Uterus (tissue), 4 donors: ENCODE results near the gene ALPG. TPM values are rescaled to one million over a fixed set of nuclear protein-coding genes. Genes with fewer than 3 reads are reported as not detected.
"Not testable (repeated sequence)": the region's sequence is repeated elsewhere in the genome, so short reads cannot be mapped to it uniquely, and the experiment has no call there.

Experiments
- DNase-seq, 2 donors: peaks; one replicate each; pipeline ENCODE4 v3.0.0-alpha.2; 2019 to 2020
- H3K27ac ChIP-seq, 2 donors: fragments of 200-600 bp; sonication (generic); 1 replicate in 1 of 2; 2 replicates in 1 of 2; pipeline ENCODE4 v1.5.1; 2016 to 2018
- H3K27me3 ChIP-seq, 2 donors: fragments of 200-600 bp; sonication (generic); one replicate each; pipeline ENCODE4 v1.5.1; 2018 to 2019; ENCODE audit warnings: control low read depth in 1 of 2
- H3K36me3 ChIP-seq, 2 donors: fragments of 200-600 bp; sonication (generic); one replicate each; pipeline ENCODE4 v1.5.1; 2019; ENCODE audit warnings: control low read depth in 1 of 2
- H3K4me1 ChIP-seq, 2 donors: fragments of 200-600 bp; sonication (generic); one replicate each; pipeline ENCODE4 v1.5.1; 2018 to 2019; ENCODE audit warnings: control low read depth in 1 of 2
- H3K4me3 ChIP-seq, 2 donors: fragments of 200-600 bp; sonication (generic); 1 replicate in 1 of 2; 2 replicates in 1 of 2; pipeline ENCODE4 v1.5.1; 2018 to 2019; ENCODE audit warnings: mild to moderate bottlenecking in 1 of 2
- H3K9me3 ChIP-seq, 2 donors: fragments of 200-600 bp; sonication (generic); one replicate each; pipeline ENCODE4 v1.5.1; 2019; ENCODE audit warnings: control low read depth in 1 of 2
- POLR2A ChIP-seq, 2 donors: fragments of 450-650 bp; IDR thresholded peaks; one replicate each; pipeline ENCODE4 v1.6.1; 2016; ENCODE audit warnings: antibody characterized with exemption in 2 of 2, mild to moderate bottlenecking in 1 of 2, moderate library complexity in 1 of 2
- intact Hi-C: fragments of 100-400 bp; cut with DNase I; formaldehyde crosslinking; loops from one replicate; pipeline ENCODE4 v1.15.1; 2023; ENCODE audit warnings: low total_unique reads
- total RNA-seq, 4 donors: library from RNA; depleted of rRNA in 3 of 4; stranded (reverse); fragments of >200 nt in 3 of 4; gene quantifications; one replicate each; pipeline versions ENCODE4 v1.1.0 to v1.2.4, GENCODE V29; 2014 to 2023
- TF ChIP-seq, protein P1 (sequence below), 4 experiments: fragments of 200-600 bp in 2 of 4; fragments of 450-650 bp in 2 of 4; sonication (generic) in 2 of 4; IDR thresholded peaks; one replicate each; pipeline ENCODE4 v1.5.1; 2016 to 2019; ENCODE audit warnings: antibody characterized with exemption in 4 of 4, mild to moderate bottlenecking in 2 of 4, moderate library complexity in 1 of 4
- donor health status: DM: yes; HTN: yes; CAD: no.

ALPG gene
- total RNA-seq, 4 donors from 2014 or later: not detected

DNA sequence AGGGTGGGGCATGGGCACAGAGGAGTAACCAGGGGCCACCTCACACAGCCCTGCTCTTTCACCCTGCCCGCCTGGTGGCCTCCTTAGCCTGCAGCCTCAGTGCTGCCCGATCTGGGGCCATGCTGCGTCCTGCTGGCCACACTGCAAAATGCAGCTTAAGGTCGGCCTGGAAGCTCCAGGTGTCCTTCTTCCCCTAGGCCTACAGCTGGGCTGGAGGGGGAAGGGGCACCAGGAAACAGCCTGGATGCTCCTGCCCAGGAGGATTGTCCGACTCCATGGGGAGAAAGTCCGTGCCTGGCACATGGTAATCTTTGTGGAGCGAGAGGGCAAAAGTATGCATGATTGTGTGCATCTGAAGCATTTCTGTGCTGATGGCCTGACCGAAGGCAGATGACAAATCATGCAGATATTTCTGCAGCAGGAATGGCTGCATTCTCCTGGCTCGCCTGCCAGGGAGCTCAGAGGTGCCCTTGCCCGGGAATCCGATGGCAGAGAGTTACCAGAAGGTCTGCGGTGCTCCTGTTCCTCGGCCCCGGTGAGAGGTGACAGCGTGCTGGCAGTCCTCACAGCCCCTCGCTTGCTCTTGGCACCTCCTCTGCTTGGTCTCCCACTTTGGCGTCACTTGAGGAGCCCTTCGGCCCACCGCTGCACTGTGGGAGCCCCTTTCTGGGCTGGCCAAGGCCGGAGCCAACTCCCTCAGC lies 40.9 kb upstream of the ALPG start:
- DNase-seq: no peak
- Histone ChIP-seq H3K9me3 (no peaks in the 10 kb centered on the region), H3K36me3 (no peaks in the 10 kb centered on the region), H3K27ac (no peak overlapping the region), H3K27me3 (no peaks in the 10 kb centered on the region), H3K4me1 (no peaks in the 10 kb centered on the region), H3K4me3 (no peak overlapping the region)
- TF ChIP-seq POLR2A (IDR thresholded peaks at IDR 0.05): no peak
- TF ChIP-seq, protein P1, sequence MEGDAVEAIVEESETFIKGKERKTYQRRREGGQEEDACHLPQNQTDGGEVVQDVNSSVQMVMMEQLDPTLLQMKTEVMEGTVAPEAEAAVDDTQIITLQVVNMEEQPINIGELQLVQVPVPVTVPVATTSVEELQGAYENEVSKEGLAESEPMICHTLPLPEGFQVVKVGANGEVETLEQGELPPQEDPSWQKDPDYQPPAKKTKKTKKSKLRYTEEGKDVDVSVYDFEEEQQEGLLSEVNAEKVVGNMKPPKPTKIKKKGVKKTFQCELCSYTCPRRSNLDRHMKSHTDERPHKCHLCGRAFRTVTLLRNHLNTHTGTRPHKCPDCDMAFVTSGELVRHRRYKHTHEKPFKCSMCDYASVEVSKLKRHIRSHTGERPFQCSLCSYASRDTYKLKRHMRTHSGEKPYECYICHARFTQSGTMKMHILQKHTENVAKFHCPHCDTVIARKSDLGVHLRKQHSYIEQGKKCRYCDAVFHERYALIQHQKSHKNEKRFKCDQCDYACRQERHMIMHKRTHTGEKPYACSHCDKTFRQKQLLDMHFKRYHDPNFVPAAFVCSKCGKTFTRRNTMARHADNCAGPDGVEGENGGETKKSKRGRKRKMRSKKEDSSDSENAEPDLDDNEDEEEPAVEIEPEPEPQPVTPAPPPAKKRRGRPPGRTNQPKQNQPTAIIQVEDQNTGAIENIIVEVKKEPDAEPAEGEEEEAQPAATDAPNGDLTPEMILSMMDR (IDR thresholded peaks at IDR 0.05): peak in 1 of 4 experiments; percentile 28
- intact Hi-C loops: no loop called here

DNA sequence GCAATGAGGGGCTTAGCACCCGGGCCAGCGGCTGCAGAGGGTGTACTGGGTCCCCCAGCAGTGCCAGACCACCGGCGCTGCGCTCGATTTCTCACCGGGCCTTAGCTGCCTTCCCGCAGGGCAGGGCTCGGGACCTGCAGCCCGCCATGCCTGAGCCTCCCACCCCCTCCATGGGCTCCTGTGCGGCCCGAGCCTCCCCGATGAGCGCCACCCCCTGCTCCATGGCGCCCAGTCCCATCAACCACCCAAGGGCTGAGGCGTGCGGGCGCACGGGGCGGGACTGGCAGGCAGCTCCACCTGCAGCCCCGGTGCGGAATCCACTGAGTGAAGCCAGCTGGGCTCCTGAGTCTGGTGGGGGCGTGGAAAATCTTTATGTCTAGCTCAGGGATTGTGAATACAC lies 40.2 kb upstream of the ALPG start:
- H3K27me3 ChIP-seq, H3K4me3 ChIP-seq, H3K4me1 ChIP-seq, H3K9me3 ChIP-seq, DNase-seq, intact Hi-C loops, H3K27ac ChIP-seq, H3K36me3 ChIP-seq: not testable (repeated sequence)

DNA sequence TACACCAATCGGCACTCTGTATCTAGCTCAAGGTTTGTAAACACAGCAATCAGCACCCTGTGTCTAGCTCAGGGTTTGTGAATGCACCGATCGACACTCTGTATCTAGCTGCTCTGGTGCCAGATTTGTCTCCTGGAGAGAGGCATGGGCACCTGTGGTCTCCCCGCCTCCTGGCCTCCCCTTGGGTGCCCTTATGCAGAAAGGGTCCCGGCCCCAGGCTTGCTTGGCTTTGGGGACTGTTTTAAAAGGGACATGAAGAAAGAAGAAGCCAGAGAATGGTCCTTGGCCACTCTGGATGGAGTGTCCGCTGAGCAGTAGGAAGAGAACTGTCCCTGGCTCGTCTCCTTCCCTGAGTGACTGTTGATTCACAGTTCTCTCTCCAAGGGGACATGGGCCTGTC lies 39.6 kb upstream of the ALPG start:
- no peaks in the 10 kb centered on the region for H3K4me1 ChIP-seq
- H3K27me3 ChIP-seq: no peaks in the 10 kb centered on the region
- no peaks in the 10 kb centered on the region for H3K9me3 ChIP-seq
- intact Hi-C loops: no loop called here
- H3K36me3 ChIP-seq: no peaks in the 10 kb centered on the region
- no peak overlapping the region for H3K27ac ChIP-seq
- DNase-seq: no peak
- TF ChIP-seq, protein P1 (IDR thresholded peaks at IDR 0.05): no peak
- TF ChIP-seq POLR2A (IDR thresholded peaks at IDR 0.05): no peak
- H3K4me3 ChIP-seq: no peak overlapping the region

GRCh38 chr2:232367591-232368233 lies 38.9 kb upstream of the ALPG start:
- Histone ChIP-seq H3K27ac (no peak overlapping the region), H3K4me3 (no peak overlapping the region), H3K36me3 (no peaks in the 10 kb centered on the region), H3K27me3 (no peaks in the 10 kb centered on the region), H3K4me1 (no peaks in the 10 kb centered on the region), H3K9me3 (no peaks in the 10 kb centered on the region)
- intact Hi-C loops: no loop called here
- DNase-seq: no peak
- TF ChIP-seq, protein P1 (IDR thresholded peaks at IDR 0.05): no peak
- TF ChIP-seq POLR2A (IDR thresholded peaks at IDR 0.05): no peak

DNA sequence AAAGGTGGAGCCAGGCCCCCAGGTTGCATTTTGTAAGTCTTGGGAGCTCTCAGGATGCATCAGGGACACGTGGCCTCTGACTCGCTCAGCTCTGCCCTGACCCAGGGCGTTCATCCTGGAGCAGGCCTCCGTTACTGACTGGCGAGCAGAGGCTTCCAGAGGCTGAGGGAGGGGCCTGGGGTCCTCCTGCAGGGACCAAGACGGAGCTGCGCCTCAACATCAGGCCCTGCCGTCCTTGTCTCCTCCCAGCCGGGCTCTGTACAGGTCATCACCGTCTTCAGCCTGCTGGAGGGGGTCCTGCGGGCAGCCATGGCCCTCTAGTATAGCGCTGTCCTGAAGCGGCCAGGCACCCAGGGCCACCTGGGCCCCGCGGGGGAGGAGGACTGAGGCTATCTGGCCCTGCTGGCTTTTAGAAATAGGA lies 38.3 kb upstream of the ALPG start:
- no peaks in the 10 kb centered on the region for H3K27me3 ChIP-seq

More for the DNA sequence above, 38.3 kb upstream of the ALPG start:
- Histone ChIP-seq H3K4me3 (no peak overlapping the region), H3K36me3 (no peaks in the 10 kb centered on the region), H3K9me3 (no peaks in the 10 kb centered on the region), H3K4me1 (no peaks in the 10 kb centered on the region), H3K27ac (no peak overlapping the region)
- no peak for DNase-seq
- TF ChIP-seq, protein P1 (IDR thresholded peaks at IDR 0.05): no peak
- no peak for TF ChIP-seq POLR2A (IDR thresholded peaks at IDR 0.05)
- intact Hi-C loops: no loop called here
